ENCODE data around the gene ABRACL. TPM values are rescaled to one million over a fixed set of nuclear protein-coding genes. Genes with fewer than 3 reads are reported as not detected.
"Not testable (repeated sequence)": the region's sequence is repeated elsewhere in the genome, so short reads cannot be mapped to it uniquely, and the experiment has no call there.

The ABRACL gene
- total RNA-seq, 1 donor from 2014 or later: 33.2 TPM

DNA sequence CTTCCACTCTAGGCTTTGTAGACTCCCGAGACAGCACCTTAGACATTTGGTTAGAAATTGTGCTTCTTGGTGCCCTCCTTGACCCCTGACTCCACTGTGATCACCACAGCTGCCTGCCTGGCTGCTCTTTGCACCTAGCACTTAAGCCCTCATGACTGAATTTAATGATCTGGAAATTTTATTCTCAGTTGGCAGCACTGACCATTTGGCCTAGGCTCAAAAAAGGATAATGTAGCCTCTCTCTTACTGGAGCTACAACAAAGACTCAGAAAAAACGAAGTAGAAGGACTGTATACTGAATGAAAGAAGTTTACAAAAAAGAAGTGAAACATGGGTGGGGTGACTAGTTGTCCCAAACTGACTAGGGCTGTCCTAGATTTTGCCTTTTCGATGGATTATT lies 11.3 kb upstream of the ABRACL start:
- H3K27ac Mint-ChIP-seq (ENCODE audit: unreplicated experiment): no peak overlapping the region
- peaks cover 1% of the 10 kb centered on the region for H3K9me3 Mint-ChIP-seq (ENCODE audit: unreplicated experiment)
- H3K36me3 Mint-ChIP-seq (ENCODE audit: unreplicated experiment): no peaks in the 10 kb centered on the region
- H3K4me3 Mint-ChIP-seq (ENCODE audit: unreplicated experiment): no peak overlapping the region
- H3K4me1 Mint-ChIP-seq (ENCODE audit: low read depth, unreplicated experiment): peaks cover 8% of the 10 kb centered on the region
- peaks cover 2% of the 10 kb centered on the region for H3K27me3 Mint-ChIP-seq (ENCODE audit: unreplicated experiment)
- DNase-seq: no peak
- TF ChIP-seq, protein P1, sequence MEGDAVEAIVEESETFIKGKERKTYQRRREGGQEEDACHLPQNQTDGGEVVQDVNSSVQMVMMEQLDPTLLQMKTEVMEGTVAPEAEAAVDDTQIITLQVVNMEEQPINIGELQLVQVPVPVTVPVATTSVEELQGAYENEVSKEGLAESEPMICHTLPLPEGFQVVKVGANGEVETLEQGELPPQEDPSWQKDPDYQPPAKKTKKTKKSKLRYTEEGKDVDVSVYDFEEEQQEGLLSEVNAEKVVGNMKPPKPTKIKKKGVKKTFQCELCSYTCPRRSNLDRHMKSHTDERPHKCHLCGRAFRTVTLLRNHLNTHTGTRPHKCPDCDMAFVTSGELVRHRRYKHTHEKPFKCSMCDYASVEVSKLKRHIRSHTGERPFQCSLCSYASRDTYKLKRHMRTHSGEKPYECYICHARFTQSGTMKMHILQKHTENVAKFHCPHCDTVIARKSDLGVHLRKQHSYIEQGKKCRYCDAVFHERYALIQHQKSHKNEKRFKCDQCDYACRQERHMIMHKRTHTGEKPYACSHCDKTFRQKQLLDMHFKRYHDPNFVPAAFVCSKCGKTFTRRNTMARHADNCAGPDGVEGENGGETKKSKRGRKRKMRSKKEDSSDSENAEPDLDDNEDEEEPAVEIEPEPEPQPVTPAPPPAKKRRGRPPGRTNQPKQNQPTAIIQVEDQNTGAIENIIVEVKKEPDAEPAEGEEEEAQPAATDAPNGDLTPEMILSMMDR (IDR thresholded peaks at IDR 0.05; ENCODE audit: partially characterized antibody, unreplicated experiment): no peak

DNA sequence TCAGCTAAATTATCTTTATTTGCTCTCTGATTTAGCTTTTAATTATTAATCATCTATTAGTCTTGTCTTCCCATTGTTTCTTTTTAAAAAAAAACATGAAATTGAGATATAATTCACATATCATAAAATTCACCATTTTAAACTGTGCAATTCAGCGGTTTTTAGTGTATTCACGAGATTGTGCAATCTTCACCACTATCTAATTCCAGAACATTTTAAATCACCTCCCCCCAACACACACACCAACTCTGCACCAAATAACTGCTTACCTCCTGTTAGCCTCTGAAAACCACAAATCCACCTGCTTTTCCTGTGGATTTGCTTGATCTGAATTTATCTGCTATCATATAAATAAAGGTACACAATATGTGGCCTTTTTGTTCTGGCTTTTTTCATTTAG lies 8.8 kb upstream of the ABRACL start:
- peaks cover 8% of the 10 kb centered on the region for H3K4me1 Mint-ChIP-seq (ENCODE audit: low read depth, unreplicated experiment)
- H3K4me3 Mint-ChIP-seq (ENCODE audit: unreplicated experiment): no peak overlapping the region
- no peak for DNase-seq
- no peaks in the 10 kb centered on the region for H3K27me3 Mint-ChIP-seq (ENCODE audit: unreplicated experiment)
- H3K27ac Mint-ChIP-seq (ENCODE audit: unreplicated experiment): no peak overlapping the region
- peaks cover 1% of the 10 kb centered on the region for H3K9me3 Mint-ChIP-seq (ENCODE audit: unreplicated experiment)
- TF ChIP-seq, protein P1 (IDR thresholded peaks at IDR 0.05; ENCODE audit: partially characterized antibody, unreplicated experiment): no peak
- no peaks in the 10 kb centered on the region for H3K36me3 Mint-ChIP-seq (ENCODE audit: unreplicated experiment)

DNA sequence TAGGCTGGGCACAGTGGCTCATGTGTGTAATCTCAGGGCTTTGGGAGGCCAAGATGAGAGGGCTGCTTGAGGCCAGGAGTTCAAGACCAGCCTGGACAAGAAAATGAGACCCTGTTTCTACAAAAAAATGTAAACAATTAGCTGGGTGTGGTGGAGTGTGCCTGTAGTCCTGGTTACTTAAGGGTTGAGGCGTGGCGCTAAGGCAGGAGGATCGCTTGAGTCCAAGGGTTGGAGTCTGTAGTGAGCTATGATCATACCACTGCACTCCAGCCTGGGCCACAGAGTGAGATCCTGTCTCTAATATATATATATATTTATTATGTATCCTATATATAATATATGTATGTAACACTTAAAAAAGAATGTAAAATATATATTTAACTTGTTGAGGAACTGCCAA lies 7.9 kb upstream of the ABRACL start:
- Mint-ChIP-seq H3K36me3 (ENCODE audit: unreplicated experiment) (no peaks in the 10 kb centered on the region), H3K9me3 (ENCODE audit: unreplicated experiment) (peaks cover 1% of the 10 kb centered on the region), H3K4me3 (ENCODE audit: unreplicated experiment) (no peak overlapping the region), H3K27ac (ENCODE audit: unreplicated experiment) (no peak overlapping the region), H3K27me3 (ENCODE audit: unreplicated experiment) (no peaks in the 10 kb centered on the region), H3K4me1 (ENCODE audit: low read depth, unreplicated experiment) (peaks cover 8% of the 10 kb centered on the region)
- TF ChIP-seq, protein P1 (IDR thresholded peaks at IDR 0.05; ENCODE audit: partially characterized antibody, unreplicated experiment): no peak
- no peak for DNase-seq

DNA sequence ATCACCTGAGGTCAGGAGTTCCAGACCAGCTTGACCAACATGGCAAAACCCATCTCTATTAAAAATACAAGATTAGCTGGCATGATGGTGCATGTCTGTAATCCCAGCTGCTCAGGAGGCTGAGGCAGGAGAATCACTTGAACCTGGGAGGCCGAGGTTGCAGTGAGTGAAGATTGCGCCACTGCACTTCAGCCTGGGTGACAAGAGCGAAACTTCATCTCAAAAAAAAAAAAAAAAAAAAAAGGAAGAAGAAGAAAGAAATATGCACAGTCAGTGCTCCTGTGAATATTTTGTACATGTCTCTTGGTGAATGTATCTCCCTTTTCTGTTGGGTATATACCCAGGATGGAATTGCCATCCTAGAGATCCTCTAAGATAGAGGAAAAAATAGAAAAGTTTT lies 3.1 kb upstream of the ABRACL start:
- not testable (repeated sequence) for H3K27me3 Mint-ChIP-seq (ENCODE audit: unreplicated experiment); DNase-seq; H3K4me1 Mint-ChIP-seq (ENCODE audit: low read depth, unreplicated experiment); H3K36me3 Mint-ChIP-seq (ENCODE audit: unreplicated experiment); H3K27ac Mint-ChIP-seq (ENCODE audit: unreplicated experiment); H3K4me3 Mint-ChIP-seq (ENCODE audit: unreplicated experiment)
- H3K9me3 Mint-ChIP-seq (ENCODE audit: unreplicated experiment): peaks cover 12% of the 10 kb centered on the region

DNA sequence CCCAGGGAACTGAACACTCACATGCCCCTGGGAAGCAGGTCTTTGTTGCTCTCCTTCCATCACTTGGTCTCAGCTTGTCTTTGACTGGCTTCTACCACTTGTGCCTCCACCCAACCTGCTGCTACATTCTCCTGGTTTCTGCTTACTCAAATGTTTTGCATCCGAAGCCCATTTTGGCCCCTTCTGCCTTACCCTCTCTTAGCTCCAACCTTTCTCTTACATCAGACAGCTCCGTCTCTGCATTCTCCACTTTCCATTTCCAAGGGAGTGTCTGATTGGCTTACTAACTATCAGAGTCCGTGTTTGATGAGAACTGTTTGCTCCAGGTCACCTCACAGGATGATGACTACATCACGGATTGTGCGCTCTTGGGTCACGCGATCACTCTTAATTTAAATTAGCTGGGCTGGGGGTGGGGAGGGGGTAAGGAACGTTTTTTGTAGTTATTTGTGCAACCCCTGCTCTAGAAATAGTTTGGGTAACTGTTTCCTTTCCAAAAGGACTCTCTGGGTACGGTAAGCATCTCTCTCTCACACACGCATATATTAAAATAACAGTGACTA lies 844 bp upstream of the ABRACL start:
- TF ChIP-seq, protein P1 (IDR thresholded peaks at IDR 0.05; ENCODE audit: partially characterized antibody, unreplicated experiment): no peak
- Mint-ChIP-seq H3K4me3 (ENCODE audit: unreplicated experiment) (peak overlapping the region; percentile 96), H3K4me1 (ENCODE audit: low read depth, unreplicated experiment) (peaks cover 11% of the 10 kb centered on the region), H3K27me3 (ENCODE audit: unreplicated experiment) (peaks cover 5% of the 10 kb centered on the region), H3K36me3 (ENCODE audit: unreplicated experiment) (no peaks in the 10 kb centered on the region), H3K9me3 (ENCODE audit: unreplicated experiment) (peaks cover 12% of the 10 kb centered on the region), H3K27ac (ENCODE audit: unreplicated experiment) (peak overlapping the region; percentile 95)
- DNase-seq: peak; percentile 21

Data from glutamatergic neuron (in vitro differentiated cells).